ENCODE measurements around the gene SELENOO. TPM values are rescaled to one million over a fixed set of nuclear protein-coding genes. Genes with fewer than 3 reads are reported as not detected.
A peak's percentile ranks its signal among the peaks of the same experiment; 100 is the strongest.

The SELENOO gene
- total RNA-seq, 1 experiment from 2014 or later, result 29.6 TPM

GRCh38 chr22:50245214-50246072 lies 44.6 kb downstream of the SELENOO start (continued):
- TF ChIP-seq FOSL1 (IDR thresholded peaks at IDR 0.05; ENCODE audit: low read depth), result no peak

- POLR2A ChIA-PET, result no interaction called here
- H3K9me2 ChIP-seq (ENCODE audit: insufficient read depth), result no peaks in the 10 kb centered on the region
- H3K9ac ChIP-seq (ENCODE audit: low read length), result peak overlapping the region; percentile 92; the same call in 1 of the 2 replicates
- peak overlapping the region; percentile 92 for H3K4me2 ChIP-seq (ENCODE audit: low read length)
- peaks cover 28 to 69% of the 10 kb centered on the region in 2 experiments for H3K4me1 ChIP-seq (ENCODE audit: control insufficient read depth in 1 of 2, insufficient read depth in 2 of 2, low read length in 2 of 2)
- BruUV-seq (replicated peaks), result no TSS peak
- H4K20me1 ChIP-seq (ENCODE audit: insufficient read depth), result no peaks in the 10 kb centered on the region
- H3K4me3 ChIP-seq (replicated peaks in 1 of 2; ENCODE audit: low read depth in 1 of 2, low read length in 2 of 2), result peak overlapping the region; percentile 93 to 95
- peaks cover 77% of the 10 kb centered on the region for H3K79me2 ChIP-seq (ENCODE audit: insufficient read depth, low read length)
- no peak for TF ChIP-seq EZH2phosphoT487 (IDR thresholded peaks at IDR 0.05; ENCODE audit: borderline replicate concordance)
- no peak for TF ChIP-seq EGR1 (IDR thresholded peaks at IDR 0.05; ENCODE audit: low read depth)
- TF ChIP-seq SRF (IDR thresholded peaks at IDR 0.05; ENCODE audit: low read depth), result no peak
- no peak for TF ChIP-seq TCF7L2 (IDR thresholded peaks at IDR 0.05; ENCODE audit: borderline replicate concordance, extremely low read depth, insufficient read depth, insufficient read length)
- no peak for TF ChIP-seq ELF1 (IDR thresholded peaks at IDR 0.05; ENCODE audit: borderline replicate concordance, low read depth)
- no peak for TF ChIP-seq POLR2A (IDR thresholded peaks at IDR 0.05; ENCODE audit: borderline replicate concordance, extremely low read depth, insufficient read depth, insufficient read length)
- TF ChIP-seq CTCF (IDR thresholded peaks at IDR 0.05 in 2 of 3, conservative IDR thresholded peaks at IDR 0.05 in 1 of 3; ENCODE audit: borderline replicate concordance in 1 of 3, insufficient read depth in 1 of 3, low read depth in 2 of 3, low read length in 2 of 3), result peak in 1 of 3 experiments; percentile 38; a peak in 2 of 6 replicates
- H3K27me3 ChIP-seq (ENCODE audit: insufficient read depth, low read length), result no peaks in the 10 kb centered on the region
- CTCF ChIA-PET, result no interaction called here
- H2AFZ ChIP-seq (ENCODE audit: low read depth, low read length, poor library complexity, severe bottlenecking), result no peak overlapping the region
- DNase-seq (ENCODE audit: low read depth, low spot score) (no peak), ATAC-seq (no peak)
- H3K27ac ChIP-seq (ENCODE audit: low read depth, low read length), result peak overlapping the region; percentile 81
- RAD21 ChIA-PET (ENCODE audit: low non-redundant PET in 1 of 2, low total read pairs in 2 of 2, uncharacterized antibody in 2 of 2, unreplicated experiment in 2 of 2), result no interaction called here
- H3K9me3 ChIP-seq (ENCODE audit: control insufficient read depth in 1 of 2, insufficient read depth in 1 of 2, low read depth in 1 of 2, low read length in 2 of 2), result no peaks in the 10 kb centered on the region
- intact Hi-C loops (cut with micrococcal nuclease), result no loop called here
- H3K36me3 ChIP-seq (ENCODE audit: control insufficient read depth in 1 of 2, insufficient read depth in 2 of 2, low read length in 2 of 2), result peaks cover 0 to 17% of the 10 kb centered on the region in 2 experiments; a peak in 1 of 4 replicates
Observed at GRCh38 chr22:50246242-50247175, 45.7 kb downstream of the SELENOO start.

All from HCT116 (cell line).